Tibial nerve (tissue), 4 donors: ENCODE measurements around the gene PTPRE. TPM values are rescaled to one million over a fixed set of nuclear protein-coding genes. Genes with fewer than 3 reads are reported as not detected.

Experiments used
- DNase-seq, 2 donors: peaks; one replicate each; pipeline ENCODE4 v3.0.0-alpha.2; 2019; ENCODE audit warnings: low spot score in 2 of 2
- H3K27ac ChIP-seq, 4 donors: fragments of 200-600 bp; sonication (generic) in 3 of 4; one replicate each; pipeline ENCODE4 v1.5.1; 2017 to 2019; ENCODE audit warnings: mild to moderate bottlenecking in 1 of 4
- H3K27me3 ChIP-seq, 2 donors: fragments of 200-600 bp; sonication (generic) in 1 of 2; one replicate each; pipeline versions ENCODE4 v1.5.1 to v1.6.0; 2017 to 2019
- H3K36me3 ChIP-seq, 3 donors: fragments of 200-600 bp; sonication (generic); one replicate each; pipeline ENCODE4 v1.5.1; 2018 to 2019
- H3K4me1 ChIP-seq, 4 donors: fragments of 200-600 bp; sonication (generic) in 3 of 4; one replicate each; pipeline ENCODE4 v1.5.1; 2017 to 2019
- H3K4me3 ChIP-seq, 4 donors: fragments of 200-600 bp; sonication (generic) in 3 of 4; one replicate each; pipeline ENCODE4 v1.5.1; 2017 to 2019; ENCODE audit warnings: mild to moderate bottlenecking in 1 of 4, moderate library complexity in 1 of 4
- H3K9me3 ChIP-seq, 4 donors: fragments of 200-600 bp; sonication (generic) in 3 of 4; one replicate each; pipeline ENCODE4 v1.5.1; 2017 to 2019
- EP300 ChIP-seq, 2 donors: sonication (generic); formaldehyde crosslinking; IDR thresholded peaks; one replicate each; pipeline ENCODE4 v1.6.1; 2017; ENCODE audit warnings: antibody characterized with exemption in 2 of 2, mild to moderate bottlenecking in 1 of 2
- POLR2A ChIP-seq, 2 donors: fragments of 450-650 bp; IDR thresholded peaks; one replicate each; pipeline ENCODE4 v1.6.1; 2017; ENCODE audit warnings: antibody characterized with exemption in 2 of 2, mild to moderate bottlenecking in 2 of 2, moderate library complexity in 2 of 2
- WGBS, 2 donors: methylation state at CpG; one replicate each; pipeline ENCODE4 v1.1.5; 2018; 5-methylcytosine and 5-hydroxymethylcytosine counted together
- total RNA-seq, 4 donors: library from RNA; depleted of rRNA; stranded (reverse); fragments of >200 nt; gene quantifications; one replicate each; pipeline ENCODE4 v1.1.0, GENCODE V29; 2016
- TF ChIP-seq, protein P1 (sequence below), 5 experiments: fragments of 200-600 bp in 3 of 5; fragments of 450-650 bp in 2 of 5; sonication (generic) in 3 of 5; IDR thresholded peaks; one replicate each; pipeline ENCODE4 v1.5.1; 2016 to 2019; ENCODE audit warnings: antibody characterized with exemption in 5 of 5, mild to moderate bottlenecking in 3 of 5, moderate library complexity in 2 of 5

PTPRE gene
- total RNA-seq, 4 donors from 2014 or later: 19.0 to 38.1 (median 25.8) TPM

DNA sequence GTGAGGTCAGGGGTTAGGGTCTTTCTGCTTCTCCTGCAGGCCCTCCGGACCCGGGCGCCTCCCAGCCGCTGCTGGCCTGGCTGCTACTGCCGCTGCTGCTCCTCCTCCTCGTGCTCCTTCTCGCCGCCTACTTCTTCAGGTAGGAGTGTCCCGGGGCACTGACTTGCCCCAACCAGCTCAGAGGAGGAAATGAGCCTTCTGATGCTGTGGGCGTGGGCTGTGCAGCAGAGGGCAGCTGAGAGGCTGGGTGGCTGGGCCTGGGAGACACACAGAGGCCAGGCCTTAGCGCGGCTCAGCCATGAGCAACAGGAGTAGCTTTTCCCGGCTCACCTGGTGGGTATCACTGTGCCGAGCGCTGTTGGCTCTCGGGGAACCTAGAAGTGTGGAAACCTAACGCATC, 140.4 kb downstream of the PTPRE start:
- Histone ChIP-seq H3K4me3 (peak overlapping the region; percentile 12 to 39 (median 26)), H3K4me1 (peaks cover 0 to 25% (median 10%) of the 10 kb centered on the region in 4 donors), H3K36me3 (peaks cover 0 to 22% (median 0%) of the 10 kb centered on the region in 3 donors), H3K27ac (peak overlapping the region in 3 of 4 donors; percentile 54 to 86 (median 76)), H3K27me3 (no peaks in the 10 kb centered on the region), H3K9me3 (no peaks in the 10 kb centered on the region)
- WGBS, 2 donors: 48 to 52% methylated on average over 13 to 17 of the region's 17 CpGs
- TF ChIP-seq EP300 (IDR thresholded peaks at IDR 0.05): peak in 1 of 2 donors; percentile 67
- TF ChIP-seq POLR2A (IDR thresholded peaks at IDR 0.05): peak; percentile 31 to 61
- TF ChIP-seq, protein P1, sequence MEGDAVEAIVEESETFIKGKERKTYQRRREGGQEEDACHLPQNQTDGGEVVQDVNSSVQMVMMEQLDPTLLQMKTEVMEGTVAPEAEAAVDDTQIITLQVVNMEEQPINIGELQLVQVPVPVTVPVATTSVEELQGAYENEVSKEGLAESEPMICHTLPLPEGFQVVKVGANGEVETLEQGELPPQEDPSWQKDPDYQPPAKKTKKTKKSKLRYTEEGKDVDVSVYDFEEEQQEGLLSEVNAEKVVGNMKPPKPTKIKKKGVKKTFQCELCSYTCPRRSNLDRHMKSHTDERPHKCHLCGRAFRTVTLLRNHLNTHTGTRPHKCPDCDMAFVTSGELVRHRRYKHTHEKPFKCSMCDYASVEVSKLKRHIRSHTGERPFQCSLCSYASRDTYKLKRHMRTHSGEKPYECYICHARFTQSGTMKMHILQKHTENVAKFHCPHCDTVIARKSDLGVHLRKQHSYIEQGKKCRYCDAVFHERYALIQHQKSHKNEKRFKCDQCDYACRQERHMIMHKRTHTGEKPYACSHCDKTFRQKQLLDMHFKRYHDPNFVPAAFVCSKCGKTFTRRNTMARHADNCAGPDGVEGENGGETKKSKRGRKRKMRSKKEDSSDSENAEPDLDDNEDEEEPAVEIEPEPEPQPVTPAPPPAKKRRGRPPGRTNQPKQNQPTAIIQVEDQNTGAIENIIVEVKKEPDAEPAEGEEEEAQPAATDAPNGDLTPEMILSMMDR (IDR thresholded peaks at IDR 0.05): no peak
- peak; percentile 43 to 49 for DNase-seq

- peak overlapping the region in 3 of 4 donors; percentile 54 to 86 (median 76) for H3K27ac ChIP-seq
- no peak for TF ChIP-seq POLR2A (IDR thresholded peaks at IDR 0.05)
- TF ChIP-seq EP300 (IDR thresholded peaks at IDR 0.05): peak in 1 of 2 donors; percentile 43
- TF ChIP-seq, protein P1 (IDR thresholded peaks at IDR 0.05): no peak
- peaks cover 0 to 25% (median 10%) of the 10 kb centered on the region in 4 donors for H3K4me1 ChIP-seq
- H3K4me3 ChIP-seq: peak overlapping the region; percentile 12 to 39 (median 26)
- H3K27me3 ChIP-seq: no peaks in the 10 kb centered on the region
- no peak for DNase-seq
- H3K9me3 ChIP-seq: no peaks in the 10 kb centered on the region
- 45 to 46% methylated on average over 21 of the region's 21 CpGs for WGBS, 2 donors
- H3K36me3 ChIP-seq: peaks cover 0 to 28% (median 0%) of the 10 kb centered on the region in 3 donors
Measured at GRCh38 chr10:128047991-128048818, 141.3 kb downstream of the PTPRE start.

DNA sequence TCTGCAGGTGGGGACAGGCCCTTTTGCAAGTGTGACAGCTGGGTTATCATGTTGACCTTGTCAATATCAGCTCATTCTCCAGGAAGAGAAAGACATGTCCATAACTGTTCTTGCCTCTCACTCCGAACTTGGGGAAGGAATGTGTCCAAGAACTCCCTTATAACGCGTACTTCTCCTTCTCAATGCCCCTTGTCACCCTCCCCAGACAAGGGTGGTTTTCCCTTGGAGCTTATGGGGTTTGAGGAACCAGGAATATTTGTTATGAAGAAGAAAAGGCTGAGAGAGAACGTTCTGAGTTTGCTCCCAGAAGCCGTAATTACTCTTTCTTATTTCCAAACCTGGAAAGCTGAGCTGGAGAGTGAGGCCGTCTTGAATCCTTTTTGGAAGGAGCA, 141.9 kb downstream of the PTPRE start:
- Histone ChIP-seq H3K27ac (peak overlapping the region in 3 of 4 donors; percentile 54 to 86 (median 76)), H3K36me3 (peaks cover 0 to 33% (median 0%) of the 10 kb centered on the region in 3 donors), H3K9me3 (no peaks in the 10 kb centered on the region), H3K4me3 (peak overlapping the region in 3 of 4 donors; percentile 20 to 39 (median 20)), H3K27me3 (no peaks in the 10 kb centered on the region), H3K4me1 (peaks cover 0 to 25% (median 10%) of the 10 kb centered on the region in 4 donors)
- TF ChIP-seq POLR2A (IDR thresholded peaks at IDR 0.05) (no peak), EP300 (IDR thresholded peaks at IDR 0.05) (no peak)
- TF ChIP-seq, protein P1 (IDR thresholded peaks at IDR 0.05): no peak
- 83 to 87% methylated on average over 6 of the region's 6 CpGs for WGBS, 2 donors
- no peak for DNase-seq

GRCh38 chr10:128049226-128050120, 142.6 kb downstream of the PTPRE start:
- Histone ChIP-seq H3K4me1 (peaks cover 0 to 25% (median 10%) of the 10 kb centered on the region in 4 donors), H3K4me3 (peak overlapping the region in 2 of 4 donors; percentile 20 to 39), H3K36me3 (peaks cover 0 to 40% (median 0%) of the 10 kb centered on the region in 3 donors), H3K9me3 (no peaks in the 10 kb centered on the region), H3K27me3 (no peaks in the 10 kb centered on the region), H3K27ac (peak overlapping the region in 3 of 4 donors; percentile 54 to 76 (median 74))
- DNase-seq: no peak
- 86 to 90% methylated on average over 23 of the region's 23 CpGs for WGBS, 2 donors
- no peak for TF ChIP-seq POLR2A (IDR thresholded peaks at IDR 0.05)
- TF ChIP-seq, protein P1 (IDR thresholded peaks at IDR 0.05): no peak
- TF ChIP-seq EP300 (IDR thresholded peaks at IDR 0.05): no peak
